H9 (cell line): ENCODE data around the gene OR6M1. TPM values are rescaled to one million over a fixed set of nuclear protein-coding genes. Genes with fewer than 3 reads are reported as not detected.

Experiments
- DNase-seq: peaks from one replicate; pipeline ENCODE4 v3.0.0-alpha.2; 2017
- H2AFZ ChIP-seq: one replicate; pipeline ENCODE4 v1.6.1; 2013; ENCODE audit warnings: mild to moderate bottlenecking, low read length, control low read depth, moderate library complexity
- H2AK5ac ChIP-seq: 2 replicates; pipeline ENCODE4 v1.6.1; 2013; ENCODE audit warnings: low read length, control low read depth, mixed read lengths; ENCODE audit not compliant: insufficient read length
- H2BK120ac ChIP-seq: one replicate; pipeline ENCODE4 v1.6.1; 2013; ENCODE audit warnings: low read depth, mild to moderate bottlenecking, low read length, control low read depth, inconsistent platforms; ENCODE audit not compliant: poor library complexity, severe bottlenecking
- H2BK12ac ChIP-seq: 2 replicates; pipeline ENCODE4 v1.6.1; 2013; ENCODE audit warnings: low read length, control low read depth, mixed read lengths, low read depth; ENCODE audit not compliant: insufficient read length
- H2BK15ac ChIP-seq: 2 replicates; pipeline ENCODE4 v1.6.1; 2013; ENCODE audit warnings: low read depth, low read length, control low read depth
- H2BK20ac ChIP-seq: one replicate; pipeline ENCODE4 v1.6.1; 2013; ENCODE audit warnings: low read depth, mild to moderate bottlenecking, low read length, control low read depth, inconsistent platforms; ENCODE audit not compliant: poor library complexity, severe bottlenecking
- H2BK5ac ChIP-seq: 2 replicates; pipeline ENCODE4 v1.6.1; 2013; ENCODE audit warnings: low read length, control low read depth, mixed read lengths; ENCODE audit not compliant: insufficient read length
- H3K14ac ChIP-seq: 2 replicates; pipeline ENCODE4 v1.6.1; 2013; ENCODE audit warnings: low read length, control low read depth; ENCODE audit not compliant: insufficient read depth
- H3K18ac ChIP-seq: 2 replicates; pipeline ENCODE4 v1.6.1; 2013; ENCODE audit warnings: low read depth, mild to moderate bottlenecking, mixed read lengths, low read length, control low read depth; ENCODE audit not compliant: insufficient read length
- H3K23ac ChIP-seq: 2 replicates; pipeline ENCODE4 v1.6.1; 2013; ENCODE audit warnings: low read length, control low read depth, mixed read lengths, low read depth; ENCODE audit not compliant: insufficient read length
- H3K23me2 ChIP-seq: 2 replicates; pipeline ENCODE4 v1.6.1; 2013; ENCODE audit warnings: low read depth, mild to moderate bottlenecking, mixed read lengths, low read length, control low read depth; ENCODE audit not compliant: insufficient read length, poor library complexity, severe bottlenecking
- H3K27ac ChIP-seq: 2 replicates; pipeline ENCODE4 v1.5.1; 2013; ENCODE audit warnings: low read length, control low read depth, mixed read lengths, low read depth; ENCODE audit not compliant: insufficient read length
- H3K27me3 ChIP-seq: 2 replicates; pipeline ENCODE4 v1.6.1; 2013; ENCODE audit warnings: low read length, control low read depth, inconsistent platforms; ENCODE audit not compliant: insufficient read depth
- H3K4ac ChIP-seq: 2 replicates; pipeline ENCODE4 v1.6.1; 2013; ENCODE audit warnings: low read depth, mild to moderate bottlenecking, control low read depth, inconsistent platforms, low read length, moderate library complexity
- H3K4me1 ChIP-seq: 2 replicates; pipeline ENCODE4 v1.6.1; 2013; ENCODE audit warnings: low read length, control low read depth, inconsistent platforms; ENCODE audit not compliant: insufficient read depth
- H3K4me2 ChIP-seq: 2 replicates; pipeline ENCODE4 v1.6.1; 2013; ENCODE audit warnings: low read length, control low read depth, mixed read lengths; ENCODE audit not compliant: insufficient read length, insufficient read depth
- H3K56ac ChIP-seq: 2 replicates; pipeline ENCODE4 v1.6.1; 2013; ENCODE audit warnings: low read depth, mild to moderate bottlenecking, mixed read lengths, low read length, control low read depth; ENCODE audit not compliant: insufficient read length
- H3K79me1 ChIP-seq: 2 replicates; pipeline ENCODE4 v1.6.1; 2013; ENCODE audit warnings: low read depth, mild to moderate bottlenecking, moderate library complexity, low read length, control low read depth, inconsistent platforms; ENCODE audit not compliant: insufficient read depth, poor library complexity, severe bottlenecking
- H3K79me2 ChIP-seq: 2 replicates; pipeline ENCODE4 v1.6.1; 2013; ENCODE audit warnings: low read length, control low read depth, inconsistent platforms; ENCODE audit not compliant: insufficient read depth
- H3K9ac ChIP-seq: 2 replicates; pipeline ENCODE4 v1.6.1; 2013; ENCODE audit warnings: low read length, control low read depth, mixed read lengths; ENCODE audit not compliant: insufficient read length; ENCODE audit errors: extremely low read depth
- H3K9me3 ChIP-seq: one replicate; pipeline ENCODE4 v1.6.1; 2013; ENCODE audit warnings: low read depth, low read length, inconsistent platforms; ENCODE audit not compliant: control insufficient read depth
- H3T11ph ChIP-seq: one replicate; pipeline ENCODE4 v1.6.1; 2013; ENCODE audit warnings: mild to moderate bottlenecking, low read length, control low read depth, inconsistent platforms
- H4K20me1 ChIP-seq: one replicate; pipeline ENCODE4 v1.6.1; 2013; ENCODE audit not compliant: control insufficient read depth, insufficient read length, insufficient read depth
- H4K5ac ChIP-seq: 2 replicates; pipeline ENCODE4 v1.6.1; 2013; ENCODE audit warnings: low read depth, mild to moderate bottlenecking, mixed read lengths, low read length, control low read depth; ENCODE audit not compliant: insufficient read length
- H4K8ac ChIP-seq: replicated peaks from 2 replicates; pipeline ENCODE4 v1.6.1; 2013; ENCODE audit warnings: low read length, control low read depth, mixed read lengths, low read depth; ENCODE audit not compliant: insufficient read length
- H4K91ac ChIP-seq: 2 replicates; pipeline ENCODE4 v1.6.1; 2013; ENCODE audit warnings: low read depth, mild to moderate bottlenecking, moderate library complexity, mixed read lengths, low read length, control low read depth; ENCODE audit not compliant: insufficient read length
- H3K27ac Mint-ChIP-seq, 3 experiments: 2 replicates in 2 of 3; 3 replicates in 1 of 3; pipeline ENCODE4 v1.8.0; 2020 to 2021; ENCODE audit warnings: mixed read lengths in 3 of 3, mild to moderate bottlenecking in 1 of 3, moderate library complexity in 1 of 3
- H3K27me3 Mint-ChIP-seq: 2 replicates; pipeline ENCODE4 v1.8.0; 2021; ENCODE audit warnings: low read depth, mild to moderate bottlenecking, moderate library complexity, mixed read lengths
- H3K36me3 Mint-ChIP-seq, 3 experiments: 2 replicates in 2 of 3; 3 replicates in 1 of 3; pipeline ENCODE4 v1.8.0; 2020 to 2021; ENCODE audit warnings: low read depth in 3 of 3, mixed read lengths in 3 of 3; ENCODE audit not compliant: insufficient read depth in 1 of 3
- H3K4me1 Mint-ChIP-seq, 2 experiments: 2 replicates each; pipeline ENCODE4 v1.8.0; 2020; ENCODE audit warnings: mixed read lengths in 2 of 2
- H3K4me3 Mint-ChIP-seq, 2 experiments: 2 replicates in 1 of 2; 3 replicates in 1 of 2; pipeline ENCODE4 v1.8.0; 2020 to 2021; ENCODE audit warnings: mild to moderate bottlenecking in 2 of 2, mixed read lengths in 2 of 2, moderate library complexity in 1 of 2
- H3K9me3 Mint-ChIP-seq, 2 experiments: 2 replicates in 1 of 2; 3 replicates in 1 of 2; pipeline ENCODE4 v1.8.0; 2020; ENCODE audit warnings: mild to moderate bottlenecking in 2 of 2, mixed read lengths in 2 of 2, moderate library complexity in 1 of 2
- WGBS: extraction: QIAGEN DNeasy Blood & Tissue Kit; methylation state at CpG from one replicate; pipeline ENCODE4 v1.1.7; 2013; ENCODE audit warnings: missing lambda C conversion rate, low lambda C conversion rate, mixed read lengths; ENCODE audit not compliant: insufficient read length; ENCODE audit errors: extremely low coverage; 5-methylcytosine and 5-hydroxymethylcytosine counted together
- total RNA-seq: library from RNA; stranded (reverse); gene quantifications from 2 replicates; pipeline ENCODE4 v1.2.1, GENCODE V29; 2021
- TF ChIP-seq, protein P1 (sequence below): fragments of 200-600 bp; sonication (generic); conservative IDR thresholded peaks from 3 replicates; pipeline ENCODE4 v1.8.0; 2021; ENCODE audit warnings: antibody characterized with exemption, mild to moderate bottlenecking

The OR6M1 gene
- total RNA-seq, 1 experiment from 2014 or later = not detected

DNA sequence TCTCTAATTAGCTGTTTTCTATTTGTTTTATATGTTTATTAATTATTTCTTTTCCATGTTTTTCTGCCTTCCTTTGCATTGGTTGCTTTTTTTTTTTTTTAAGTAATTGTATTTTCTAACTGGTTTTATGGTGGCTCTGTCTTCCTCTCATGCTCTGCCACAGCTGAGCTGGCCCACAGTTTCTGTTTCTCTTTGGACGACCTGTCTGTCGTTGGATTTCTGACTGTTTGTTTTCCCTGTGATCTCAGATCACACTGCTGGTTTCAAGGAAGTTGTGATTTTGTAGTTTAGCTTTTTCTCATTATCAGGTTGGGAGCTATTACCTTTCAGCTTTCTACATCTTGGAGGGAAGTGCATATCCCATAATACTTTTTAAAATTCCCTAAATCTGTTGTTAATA lies 15.9 kb upstream of the OR6M1 start:
- no peak overlapping the region for H3K23ac ChIP-seq
- H2BK120ac ChIP-seq = no peak overlapping the region
- WGBS = no CpG with 5 or more reads among the region's 2 CpGs
- TF ChIP-seq, protein P1, sequence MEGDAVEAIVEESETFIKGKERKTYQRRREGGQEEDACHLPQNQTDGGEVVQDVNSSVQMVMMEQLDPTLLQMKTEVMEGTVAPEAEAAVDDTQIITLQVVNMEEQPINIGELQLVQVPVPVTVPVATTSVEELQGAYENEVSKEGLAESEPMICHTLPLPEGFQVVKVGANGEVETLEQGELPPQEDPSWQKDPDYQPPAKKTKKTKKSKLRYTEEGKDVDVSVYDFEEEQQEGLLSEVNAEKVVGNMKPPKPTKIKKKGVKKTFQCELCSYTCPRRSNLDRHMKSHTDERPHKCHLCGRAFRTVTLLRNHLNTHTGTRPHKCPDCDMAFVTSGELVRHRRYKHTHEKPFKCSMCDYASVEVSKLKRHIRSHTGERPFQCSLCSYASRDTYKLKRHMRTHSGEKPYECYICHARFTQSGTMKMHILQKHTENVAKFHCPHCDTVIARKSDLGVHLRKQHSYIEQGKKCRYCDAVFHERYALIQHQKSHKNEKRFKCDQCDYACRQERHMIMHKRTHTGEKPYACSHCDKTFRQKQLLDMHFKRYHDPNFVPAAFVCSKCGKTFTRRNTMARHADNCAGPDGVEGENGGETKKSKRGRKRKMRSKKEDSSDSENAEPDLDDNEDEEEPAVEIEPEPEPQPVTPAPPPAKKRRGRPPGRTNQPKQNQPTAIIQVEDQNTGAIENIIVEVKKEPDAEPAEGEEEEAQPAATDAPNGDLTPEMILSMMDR = no peak
- no peaks in the 10 kb centered on the region for H3K23me2 ChIP-seq
- H3K4me1 ChIP-seq = no peaks in the 10 kb centered on the region
- H3K14ac ChIP-seq = no peak overlapping the region
- H3T11ph ChIP-seq = no peak overlapping the region
- no peak overlapping the region for H4K5ac ChIP-seq
- H2BK5ac ChIP-seq = no peak overlapping the region
- Mint-ChIP-seq H3K4me3 (no peak overlapping the region), H3K27me3 (no peaks in the 10 kb centered on the region), H3K4me1 (peaks cover 16 to 18% of the 10 kb centered on the region in 2 experiments), H3K36me3 (peaks cover 0 to 8% (median 6%) of the 10 kb centered on the region in 3 experiments; a peak in 2 of 7 replicates), H3K9me3 (peaks cover 9% of the 10 kb centered on the region in 2 experiments; a peak in 4 of 5 replicates), H3K27ac (no peak overlapping the region)
- no peak overlapping the region for H3K9ac ChIP-seq
- no peak for DNase-seq
- no peak overlapping the region for H3K56ac ChIP-seq
- H3K27me3 ChIP-seq = no peaks in the 10 kb centered on the region
- H3K18ac ChIP-seq = no peak overlapping the region
- H2AK5ac ChIP-seq = no peak overlapping the region
- no peak overlapping the region for H2BK15ac ChIP-seq
- H4K20me1 ChIP-seq = no peaks in the 10 kb centered on the region
- H3K4ac ChIP-seq = no peak overlapping the region
- H3K79me1 ChIP-seq = no peaks in the 10 kb centered on the region
- no peak overlapping the region for H2BK12ac ChIP-seq
- no peak overlapping the region for H2AFZ ChIP-seq
- H3K27ac ChIP-seq = no peak overlapping the region
- H3K9me3 ChIP-seq = no peaks in the 10 kb centered on the region
- no peak overlapping the region for H3K4me2 ChIP-seq
- no peak overlapping the region for H4K8ac ChIP-seq
- no peak overlapping the region for H2BK20ac ChIP-seq
- no peak overlapping the region for H4K91ac ChIP-seq
- no peaks in the 10 kb centered on the region for H3K79me2 ChIP-seq
